ENCODE results near the gene PPP2R5C.

DNA sequence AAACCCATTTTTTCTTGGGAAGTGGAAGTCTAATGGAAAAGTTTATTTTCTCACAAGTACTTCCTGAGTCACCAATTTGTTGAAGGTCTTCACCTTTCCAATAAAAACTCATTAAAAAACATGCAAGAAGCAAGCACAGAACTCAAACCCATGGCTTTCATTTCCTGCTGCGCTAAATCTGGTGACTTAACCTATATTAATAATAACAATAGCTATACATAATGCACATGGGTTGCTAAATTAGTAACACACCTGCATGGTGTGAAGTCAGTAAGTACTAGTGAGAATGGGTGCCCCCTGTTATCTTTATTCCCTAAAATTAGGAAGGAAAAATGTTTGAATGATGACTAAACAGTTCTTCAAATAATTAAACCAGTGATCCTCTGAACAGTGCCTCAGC is 52.3 kb downstream of the PPP2R5C start:
- TF ChIP-seq, protein P1, sequence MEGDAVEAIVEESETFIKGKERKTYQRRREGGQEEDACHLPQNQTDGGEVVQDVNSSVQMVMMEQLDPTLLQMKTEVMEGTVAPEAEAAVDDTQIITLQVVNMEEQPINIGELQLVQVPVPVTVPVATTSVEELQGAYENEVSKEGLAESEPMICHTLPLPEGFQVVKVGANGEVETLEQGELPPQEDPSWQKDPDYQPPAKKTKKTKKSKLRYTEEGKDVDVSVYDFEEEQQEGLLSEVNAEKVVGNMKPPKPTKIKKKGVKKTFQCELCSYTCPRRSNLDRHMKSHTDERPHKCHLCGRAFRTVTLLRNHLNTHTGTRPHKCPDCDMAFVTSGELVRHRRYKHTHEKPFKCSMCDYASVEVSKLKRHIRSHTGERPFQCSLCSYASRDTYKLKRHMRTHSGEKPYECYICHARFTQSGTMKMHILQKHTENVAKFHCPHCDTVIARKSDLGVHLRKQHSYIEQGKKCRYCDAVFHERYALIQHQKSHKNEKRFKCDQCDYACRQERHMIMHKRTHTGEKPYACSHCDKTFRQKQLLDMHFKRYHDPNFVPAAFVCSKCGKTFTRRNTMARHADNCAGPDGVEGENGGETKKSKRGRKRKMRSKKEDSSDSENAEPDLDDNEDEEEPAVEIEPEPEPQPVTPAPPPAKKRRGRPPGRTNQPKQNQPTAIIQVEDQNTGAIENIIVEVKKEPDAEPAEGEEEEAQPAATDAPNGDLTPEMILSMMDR (IDR thresholded peaks at IDR 0.05) = no peak
- TF ChIP-seq POLR2AphosphoS5 (IDR thresholded peaks at IDR 0.05; ENCODE audit: low read depth, low read length) = no peak
